Epidermal melanocyte (primary cell): Measurements from ENCODE around the gene HSD11B1.
"Not testable (repeated sequence)": the region's sequence is repeated elsewhere in the genome, so short reads cannot be mapped to it uniquely, and the experiment has no call there.

Experiments
- DNase-seq: peaks from one replicate; pipeline ENCODE4 v3.0.0; 2011; ENCODE audit warnings: low spot score; ENCODE audit not compliant: insufficient read length

The HSD11B1 gene

GRCh38 chr1:209691237-209691636 lies 13.4 kb upstream of the HSD11B1 start:
- DNase-seq = no peak

- DNase-seq = no peak
These were observed 12.3 kb upstream of the HSD11B1 start for GRCh38 chr1:209692296-209692695.

- peak; percentile 80 for DNase-seq
These were observed 11.7 kb upstream of the HSD11B1 start for GRCh38 chr1:209692745-209693504.

- DNase-seq = no peak
These were observed 8.0 kb upstream of the HSD11B1 start for GRCh38 chr1:209696673-209697072.

GRCh38 chr1:209697126-209697525 lies 7.5 kb upstream of the HSD11B1 start:
- DNase-seq = no peak

GRCh38 chr1:209700686-209701085 lies 4.0 kb upstream of the HSD11B1 start:
- not testable (repeated sequence) for DNase-seq

GRCh38 chr1:209702832-209703231 lies 1.8 kb upstream of the HSD11B1 start:
- no peak for DNase-seq

- DNase-seq = no peak
These were observed 677 bp upstream of the HSD11B1 start for GRCh38 chr1:209703834-209704504.

GRCh38 chr1:209705033-209705598 lies 470 bp downstream of the HSD11B1 start:
- no peak for DNase-seq

GRCh38 chr1:209706622-209707021 lies 2.0 kb downstream of the HSD11B1 start:
- no peak for DNase-seq

- no peak for DNase-seq
These were observed 2.7 kb downstream of the HSD11B1 start for GRCh38 chr1:209707308-209707707.

- no peak for DNase-seq
These were observed 3.7 kb downstream of the HSD11B1 start for GRCh38 chr1:209708297-209708696.

GRCh38 chr1:209710093-209710492 lies 5.4 kb downstream of the HSD11B1 start:
- no peak for DNase-seq

- no peak for DNase-seq
These were observed 6.2 kb downstream of the HSD11B1 start for GRCh38 chr1:209710847-209711246.

GRCh38 chr1:209714338-209714737 lies 9.7 kb downstream of the HSD11B1 start:
- DNase-seq = no peak

GRCh38 chr1:209715314-209715713 lies 10.7 kb downstream of the HSD11B1 start:
- no peak for DNase-seq

GRCh38 chr1:209717818-209718217 lies 13.2 kb downstream of the HSD11B1 start:
- DNase-seq = no peak

GRCh38 chr1:209720326-209720725 lies 15.7 kb downstream of the HSD11B1 start:
- no peak for DNase-seq

GRCh38 chr1:209720826-209721225 lies 16.2 kb downstream of the HSD11B1 start:
- no peak for DNase-seq

GRCh38 chr1:209721323-209721722 lies 16.7 kb downstream of the HSD11B1 start:
- no peak for DNase-seq

- no peak for DNase-seq
These were observed 18.6 kb downstream of the HSD11B1 start for GRCh38 chr1:209723265-209723664.
